Measurements from ENCODE around the gene AMMECR1L.
"Not testable (repeated sequence)": the region's sequence is repeated elsewhere in the genome, so short reads cannot be mapped to it uniquely, and the experiment has no call there.

The AMMECR1L gene

GRCh38 chr2:127885780-127886592 is at the start of gene AMMECR1L:
AMMECR1L (minus strand) TSS chr2:127885956; CDS start chr2:127874234, 11,722 bp downstream.
- DNase-seq: peak; percentile 38 to 69

DNA sequence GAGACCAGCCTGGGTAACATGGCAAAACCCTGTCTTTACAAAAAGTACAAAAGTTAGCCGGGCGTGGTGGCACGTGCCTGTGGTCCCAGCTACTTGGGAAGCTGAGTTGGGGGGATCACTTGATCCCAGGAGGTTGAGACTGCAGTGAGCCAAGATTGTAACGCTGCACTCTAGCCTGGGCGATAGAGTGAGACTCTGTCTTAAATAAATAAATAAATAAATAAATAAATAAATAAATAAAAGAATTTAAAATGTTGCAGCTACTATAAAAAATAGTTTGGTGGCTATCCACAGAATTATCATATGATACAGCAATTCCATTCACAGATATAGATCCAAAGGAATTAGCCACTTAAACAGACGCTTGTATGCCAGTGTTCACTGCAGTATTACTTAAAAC is 49.6 kb upstream of the AMMECR1L start:
- DNase-seq: no peak

- DNase-seq: no peak
Observed at GRCh38 chr2:127932199-127932876, 46.6 kb upstream of the AMMECR1L start.

DNA sequence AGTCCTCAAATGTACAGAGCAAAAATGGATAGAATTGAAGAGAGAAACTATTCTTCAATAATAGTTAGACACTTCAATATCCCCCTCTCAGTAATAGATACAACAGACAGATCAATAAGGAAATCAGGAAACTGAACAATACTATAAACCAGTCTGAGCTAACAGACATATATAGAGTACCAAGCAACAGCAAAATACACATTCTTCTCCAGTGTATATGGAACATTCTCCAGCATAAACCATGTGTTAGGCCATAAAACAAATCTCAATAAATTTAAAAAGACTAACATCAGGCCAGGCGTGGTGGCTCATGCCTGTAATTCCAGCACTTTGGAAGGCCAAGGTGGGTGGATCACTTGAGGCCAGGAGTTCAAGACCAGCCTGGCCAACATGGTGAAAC is 43.7 kb upstream of the AMMECR1L start:
- DNase-seq: no peak

DNA sequence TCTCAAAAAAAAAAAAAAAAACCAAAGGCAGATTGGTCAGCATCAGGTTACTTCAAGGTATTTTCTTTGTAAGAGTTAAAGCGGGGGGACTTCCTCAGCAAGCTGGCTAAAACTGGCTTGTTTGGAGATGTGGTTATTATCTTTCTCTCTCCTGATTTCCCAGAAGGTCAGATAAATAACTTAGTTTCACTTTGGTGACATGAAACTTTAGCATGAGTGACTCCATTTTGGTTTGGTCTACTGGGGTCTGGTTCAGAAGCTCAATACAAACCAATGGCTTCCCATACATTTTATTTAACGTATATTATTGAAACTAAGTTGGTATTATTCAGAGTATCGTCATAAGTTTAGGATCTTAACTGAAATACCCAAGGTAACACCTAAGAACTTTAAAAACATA is 41.6 kb upstream of the AMMECR1L start:
- no peak for DNase-seq

DNA sequence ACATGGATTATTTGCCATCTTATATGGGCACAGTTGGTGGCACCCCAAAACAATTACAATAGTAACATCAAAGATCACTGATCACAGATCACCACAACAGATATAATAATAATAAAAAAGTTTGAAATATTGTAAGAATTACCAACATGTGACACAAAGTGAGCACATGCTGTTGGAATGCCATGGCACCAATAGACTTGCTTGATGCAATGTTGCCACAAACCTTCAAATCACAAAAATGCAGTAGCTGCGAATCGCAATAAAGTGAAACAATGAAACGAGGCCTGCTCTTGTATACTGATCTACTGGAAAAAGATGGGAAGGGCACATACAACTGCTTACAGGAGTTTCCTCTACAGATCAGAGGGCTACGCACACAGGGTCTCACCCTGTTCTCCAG is 32.2 kb upstream of the AMMECR1L start:
- no peak for DNase-seq

DNA sequence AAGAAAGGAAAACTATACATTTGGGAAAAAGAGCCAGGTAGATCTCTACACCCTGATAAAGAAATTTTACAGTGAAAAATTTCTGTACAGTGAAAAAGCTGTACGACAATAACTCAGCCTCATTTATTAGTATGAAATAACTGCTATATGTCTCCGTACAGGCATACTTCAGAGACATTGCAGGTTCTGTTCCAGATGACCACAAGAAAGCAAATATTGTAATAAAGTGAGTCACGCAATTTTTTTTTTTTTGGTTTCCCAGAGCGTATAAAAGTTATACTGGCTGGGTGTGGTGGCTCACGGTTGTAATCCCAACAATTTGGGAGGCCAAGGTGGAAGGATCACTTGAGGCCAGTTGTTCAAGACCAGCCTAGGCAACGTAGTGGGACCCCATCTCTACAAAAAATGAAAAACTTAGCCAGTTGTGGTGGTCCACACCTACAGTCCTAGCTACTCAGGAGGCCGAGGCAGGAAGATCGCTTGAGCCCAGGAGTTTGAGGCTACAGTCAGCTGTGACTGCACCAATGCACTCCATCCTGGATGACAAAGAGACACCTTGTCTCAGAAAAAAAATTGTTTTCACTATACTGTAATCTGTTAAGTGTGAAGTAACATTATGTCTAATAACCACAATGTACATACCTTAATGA is 28.2 kb upstream of the AMMECR1L start:
- DNase-seq: no peak

DNA sequence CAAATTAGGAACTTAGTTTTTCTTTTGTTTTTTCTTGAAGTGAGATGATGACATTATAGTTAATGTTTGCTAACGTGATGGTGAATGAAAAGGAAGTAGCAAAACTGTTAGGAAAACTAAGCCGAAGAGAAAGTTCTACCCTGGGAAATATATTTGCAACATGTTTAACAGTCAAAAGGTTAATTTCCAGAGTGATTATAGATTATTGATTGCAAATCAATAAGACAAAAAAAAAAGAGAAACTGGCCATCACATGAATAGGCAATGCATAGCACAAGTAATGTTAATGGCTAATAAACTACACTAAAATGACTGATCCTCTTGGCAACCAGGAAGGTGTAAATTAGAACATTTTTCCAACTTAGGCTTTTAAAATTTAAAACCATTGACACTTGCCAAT is 26.0 kb upstream of the AMMECR1L start:
- DNase-seq: no peak

GRCh38 chr2:127910415-127910814 is 24.7 kb upstream of the AMMECR1L start:
- DNase-seq: no peak

DNA sequence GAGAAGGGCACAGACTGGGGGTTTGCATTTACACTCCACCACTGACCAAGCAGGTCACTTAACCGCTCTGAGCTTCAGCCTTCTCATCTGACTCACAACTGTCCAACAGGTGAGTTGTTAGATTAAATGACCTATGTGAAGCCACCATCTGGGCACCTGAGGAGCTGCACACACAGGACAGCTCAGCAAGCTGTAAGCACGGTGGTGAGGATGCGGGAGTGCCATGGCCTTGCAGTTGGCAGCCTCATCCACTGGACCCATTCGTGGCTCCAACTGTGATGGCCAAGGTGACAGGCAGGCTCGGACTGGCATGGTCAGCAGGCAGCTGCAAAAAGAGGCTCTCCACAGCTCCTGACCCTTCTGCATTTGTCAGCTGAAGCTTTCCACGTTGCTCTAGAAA is 23.3 kb upstream of the AMMECR1L start:
- DNase-seq: no peak

- not testable (repeated sequence) for DNase-seq
Observed at GRCh38 chr2:127907733-127908400, 22.1 kb upstream of the AMMECR1L start.

DNA sequence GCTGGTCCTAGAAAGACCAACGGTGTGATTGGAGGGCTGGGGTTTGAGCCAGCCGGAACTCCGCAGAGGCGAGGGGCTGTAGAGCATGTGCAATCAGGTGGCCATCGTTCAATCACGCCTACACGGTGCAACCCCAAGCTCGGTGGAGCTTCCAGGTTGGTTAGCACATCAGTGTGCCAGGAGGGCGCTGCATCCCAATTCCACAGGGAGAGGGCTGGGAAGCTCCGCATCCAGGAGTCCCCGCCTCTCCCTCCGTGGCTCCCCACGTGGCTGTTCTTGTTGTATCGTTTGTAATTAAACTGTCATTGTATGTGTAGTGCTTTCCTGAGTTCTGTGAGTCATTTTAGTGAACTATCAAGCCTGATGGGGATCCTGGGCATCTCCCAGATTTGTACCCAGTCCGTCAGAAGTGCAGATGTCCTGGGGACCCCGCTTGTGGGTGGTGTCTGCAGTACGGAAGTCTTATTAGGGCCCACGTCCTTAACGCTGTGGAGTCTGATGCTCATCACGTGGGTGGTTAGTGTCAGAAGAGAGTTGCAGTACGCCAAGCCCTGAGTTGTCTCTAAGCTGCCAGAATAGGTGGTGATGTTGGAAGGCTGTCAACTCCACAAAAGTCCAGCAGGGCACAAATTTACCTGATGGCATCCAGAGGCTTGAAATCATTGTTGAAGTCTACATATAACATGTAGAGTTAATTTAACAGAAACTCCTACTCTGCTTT is 20.6 kb upstream of the AMMECR1L start:
- DNase-seq: no peak

GRCh38 chr2:127901339-127902056 is 15.7 kb upstream of the AMMECR1L start:
- DNase-seq: peak; percentile 24 to 52

DNA sequence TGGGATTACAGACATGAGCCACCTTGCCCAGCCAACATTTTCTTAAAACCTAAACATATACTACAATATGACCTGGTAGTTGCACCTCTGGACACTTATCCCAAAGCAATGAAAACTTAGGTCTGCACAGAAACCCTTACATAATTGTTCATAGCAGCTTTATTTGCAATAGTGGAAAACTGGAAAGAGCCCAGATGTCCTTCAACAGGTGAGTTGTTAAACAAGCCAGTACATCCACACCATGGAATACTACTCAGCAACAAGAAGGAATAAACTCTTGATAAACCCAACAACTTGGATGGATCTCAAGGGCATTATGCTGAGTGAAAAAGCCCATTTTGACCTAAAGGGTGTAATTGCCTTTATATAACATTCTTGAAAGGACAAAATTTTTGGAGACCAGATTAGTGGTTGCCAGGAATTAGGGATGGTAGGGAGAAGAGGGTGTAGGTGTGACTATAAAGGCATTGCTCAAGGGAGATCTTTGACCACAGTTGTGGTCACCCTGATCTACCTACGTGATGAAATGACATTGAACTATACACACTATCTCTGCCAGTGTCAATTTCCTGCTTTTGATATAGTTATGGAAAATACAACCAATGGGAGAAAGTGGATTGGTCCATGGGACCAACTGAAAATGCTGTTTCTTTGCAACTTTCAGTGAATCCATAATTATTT is 11.9 kb upstream of the AMMECR1L start:
- DNase-seq: no peak

GRCh38 chr2:127893494-127893893 is 7.7 kb upstream of the AMMECR1L start:
- DNase-seq: no peak

DNA sequence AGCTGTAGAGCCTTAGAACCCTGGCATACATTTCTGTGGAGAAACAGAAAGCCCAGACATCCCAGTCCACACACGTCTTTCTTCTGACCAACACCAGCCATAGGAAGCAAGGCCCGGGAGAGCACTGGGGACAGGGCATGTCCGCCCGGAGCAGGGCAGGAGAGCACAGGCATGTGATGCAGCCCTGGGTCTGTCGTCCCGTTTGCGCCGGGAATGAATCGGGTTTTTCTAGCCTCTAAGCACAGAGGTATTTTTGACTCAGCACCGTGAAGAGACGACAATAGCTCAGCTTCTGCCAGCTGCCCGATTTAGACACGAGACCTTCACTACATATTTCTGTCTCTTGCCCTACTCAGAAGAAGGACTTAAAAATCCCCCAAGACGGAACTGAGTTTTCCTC is 7.3 kb upstream of the AMMECR1L start:
- DNase-seq: no peak

DNA sequence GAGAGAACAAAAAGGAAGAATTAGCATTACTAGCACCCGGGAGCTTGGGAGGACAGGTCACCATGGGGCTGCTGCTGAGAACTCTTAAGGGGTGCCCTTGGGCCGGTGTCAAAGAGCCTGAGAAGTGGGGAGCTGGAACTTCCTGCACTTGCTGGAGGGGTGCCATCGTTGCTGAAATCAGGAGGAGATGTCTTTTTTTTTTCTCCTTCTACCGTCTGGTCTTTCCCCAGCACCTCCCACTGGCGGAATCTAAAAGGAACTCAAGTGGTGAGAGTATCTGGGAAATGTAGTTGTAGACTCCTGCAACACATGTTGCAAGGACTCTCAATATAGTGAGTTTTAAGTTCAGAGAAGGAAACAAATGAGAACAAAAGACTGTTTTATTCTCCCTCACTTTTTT is 6.1 kb upstream of the AMMECR1L start:
- no peak for DNase-seq

DNA sequence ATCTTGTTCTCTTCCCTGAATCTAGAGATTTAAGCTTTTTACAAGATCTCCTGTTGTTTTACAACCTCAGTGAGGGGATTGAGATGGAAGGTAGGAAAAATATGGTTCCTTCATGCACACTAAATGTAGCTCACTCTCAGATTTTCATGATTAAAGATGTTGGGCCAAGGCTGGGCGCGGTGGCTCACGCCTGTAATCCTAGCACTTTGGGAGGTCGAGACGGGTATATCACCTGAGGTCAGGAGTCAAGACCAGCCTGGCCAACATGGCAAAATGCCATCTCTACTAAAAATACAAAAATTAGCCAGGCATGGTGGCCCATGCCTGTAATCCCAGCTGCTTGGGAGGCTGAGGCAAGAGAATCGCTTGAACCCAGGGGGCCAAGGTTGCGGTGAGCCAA is 5.0 kb upstream of the AMMECR1L start:
- not testable (repeated sequence) for DNase-seq

- DNase-seq: no peak
Observed at GRCh38 chr2:127888772-127889171, 3.0 kb upstream of the AMMECR1L start.

- DNase-seq: no peak
Observed at GRCh38 chr2:127887776-127888130, 2.0 kb upstream of the AMMECR1L start.

DNA sequence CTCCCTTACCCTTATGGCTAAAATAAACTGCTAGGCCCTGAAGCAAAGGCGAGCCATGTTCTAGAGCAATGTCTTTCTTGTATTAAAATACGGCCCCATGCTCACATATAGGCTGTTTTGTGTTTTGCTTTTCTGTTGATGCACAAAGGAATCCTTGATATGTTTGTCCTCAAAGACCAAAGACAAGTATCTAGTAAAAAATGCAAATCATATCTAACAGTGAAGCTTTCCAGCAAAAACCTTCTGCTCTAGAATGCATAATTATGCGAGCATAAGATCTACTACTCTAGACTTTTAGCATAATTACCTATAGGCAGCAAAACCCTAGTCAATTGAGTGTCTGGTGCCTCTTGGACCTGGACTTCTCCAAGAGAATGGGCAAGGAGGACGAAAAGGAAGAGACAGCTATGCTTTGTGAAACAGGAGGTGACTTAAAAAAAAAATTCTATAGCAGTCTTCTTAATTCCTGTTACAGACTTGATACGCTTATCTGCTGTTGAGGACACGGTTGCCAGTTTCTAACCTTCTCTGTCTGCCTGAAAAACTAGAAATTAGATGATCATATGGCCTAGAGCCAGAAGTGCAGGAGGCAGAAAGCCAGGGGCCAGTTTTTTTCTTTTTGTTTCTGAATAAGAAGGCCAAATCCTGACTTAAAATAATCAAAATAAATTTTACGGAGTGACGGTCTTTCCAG is 1.5 kb upstream of the AMMECR1L start:
- no peak for DNase-seq

Data from hippocampal formation (tissue), 2 donors.